Epithelial cell of esophagus (primary cell): ENCODE data around the gene KIF26B.
"Not testable (repeated sequence)": the region's sequence is repeated elsewhere in the genome, so short reads cannot be mapped to it uniquely, and the experiment has no call there.

ENCODE experiments used
- DNase-seq: peaks from one replicate; pipeline ENCODE4 v3.0.0; 2010; ENCODE audit warnings: low read depth
- H3K4me3 ChIP-seq: 2 replicates; pipeline ENCODE4 v1.5.1; 2011; ENCODE audit warnings: mild to moderate bottlenecking, low read length, control low read depth
- CTCF ChIP-seq: IDR thresholded peaks from 2 replicates; pipeline ENCODE4 v1.5.1; 2011; ENCODE audit warnings: low read depth, mild to moderate bottlenecking, low read length, control low read depth, inconsistent platforms; ENCODE audit not compliant: insufficient read depth; ENCODE audit errors: missing control alignments

The KIF26B gene

GRCh38 chr1:245334827-245335490 is 180.2 kb downstream of the KIF26B start:
- DNase-seq: no peak
- no peak for TF ChIP-seq CTCF
- H3K4me3 ChIP-seq: no peak overlapping the region

DNA sequence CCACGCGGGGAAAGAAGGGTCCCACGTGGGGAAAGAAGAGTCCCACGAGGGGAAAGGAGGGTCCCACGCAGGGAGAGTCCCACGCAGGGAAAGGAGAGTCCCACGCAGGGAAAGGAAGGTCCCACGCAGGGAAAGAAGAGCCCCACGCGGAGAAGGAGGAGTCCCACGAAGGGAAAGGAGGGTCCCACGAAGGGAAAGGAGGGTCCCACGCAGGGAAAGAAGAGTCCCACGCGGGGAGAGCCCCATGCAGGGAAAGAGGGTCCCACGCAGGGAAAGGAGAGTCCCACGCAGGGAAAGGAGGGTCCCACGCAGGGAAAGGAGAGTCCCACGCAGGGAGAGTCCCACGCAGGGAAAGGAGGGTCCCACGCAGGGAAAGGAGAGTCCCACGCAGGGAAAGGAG is 180.9 kb downstream of the KIF26B start:
- H3K4me3 ChIP-seq, DNase-seq: not testable (repeated sequence)

DNA sequence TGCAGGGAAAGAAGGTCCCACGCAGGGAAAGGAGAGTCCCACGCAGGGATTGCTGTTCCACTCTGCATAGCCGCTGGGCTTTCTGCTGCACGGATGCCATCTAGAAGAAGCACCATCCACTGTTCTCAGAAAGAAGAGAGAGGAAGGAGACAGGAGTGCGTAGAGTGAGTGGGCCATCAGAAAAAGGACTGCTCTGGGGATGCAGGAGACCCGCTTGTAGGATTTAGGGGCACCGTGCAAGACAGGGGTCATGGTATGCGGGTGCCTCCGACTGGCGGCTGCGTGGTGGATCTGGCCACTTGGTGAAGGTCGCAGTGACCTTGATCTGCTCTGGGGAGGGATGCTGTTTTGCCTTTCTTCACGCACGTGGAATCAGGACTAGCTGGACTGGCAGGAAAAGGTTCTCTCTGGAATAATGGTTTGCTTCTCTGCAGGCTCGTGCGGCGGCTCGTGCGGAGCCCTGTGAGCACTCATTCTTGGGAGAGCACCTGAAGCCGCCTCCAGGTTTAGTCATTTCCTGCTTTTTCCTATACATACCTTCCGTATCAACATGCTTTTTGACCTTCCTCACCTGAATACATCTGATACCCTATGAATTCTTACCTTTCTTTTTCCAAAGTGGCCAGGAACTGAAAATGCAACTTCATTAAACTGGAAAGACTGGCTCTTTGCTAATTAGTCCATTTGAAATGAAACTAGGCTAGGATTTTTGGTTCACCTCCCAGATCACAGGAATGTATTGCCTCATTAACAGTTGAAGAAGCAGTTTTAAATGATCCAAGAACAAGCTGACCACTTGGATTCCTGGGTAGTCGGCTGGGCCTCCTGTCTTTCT is 181.6 kb downstream of the KIF26B start:
- no peak overlapping the region for H3K4me3 ChIP-seq
- no peak for TF ChIP-seq CTCF
- DNase-seq: peak; percentile 58

DNA sequence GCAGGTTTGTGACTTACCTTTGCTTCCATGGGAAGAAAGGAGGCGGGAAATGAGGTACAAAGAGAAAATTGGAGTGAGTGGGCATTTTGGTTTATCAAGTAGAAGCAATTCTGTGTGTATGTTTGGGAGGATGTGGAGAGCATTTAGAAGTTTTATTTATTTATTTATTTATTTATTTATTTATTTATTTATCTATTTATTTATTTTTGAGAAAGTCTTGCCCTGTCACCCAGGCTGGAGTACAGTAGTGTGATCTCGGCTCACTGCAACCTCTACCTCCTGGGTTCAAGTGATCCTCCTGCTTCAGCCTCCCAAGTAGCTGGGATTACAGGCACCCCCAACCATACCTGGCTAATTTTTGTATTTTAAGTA is 182.2 kb downstream of the KIF26B start:
- H3K4me3 ChIP-seq, DNase-seq: not testable (repeated sequence)

GRCh38 chr1:245337829-245338484 is 183.2 kb downstream of the KIF26B start:
- H3K4me3 ChIP-seq: no peak overlapping the region
- DNase-seq: no peak
- no peak for TF ChIP-seq CTCF

- no peak overlapping the region for H3K4me3 ChIP-seq
- no peak for DNase-seq
- TF ChIP-seq CTCF: no peak
Observed at GRCh38 chr1:245338485-245338877, 183.7 kb downstream of the KIF26B start.

DNA sequence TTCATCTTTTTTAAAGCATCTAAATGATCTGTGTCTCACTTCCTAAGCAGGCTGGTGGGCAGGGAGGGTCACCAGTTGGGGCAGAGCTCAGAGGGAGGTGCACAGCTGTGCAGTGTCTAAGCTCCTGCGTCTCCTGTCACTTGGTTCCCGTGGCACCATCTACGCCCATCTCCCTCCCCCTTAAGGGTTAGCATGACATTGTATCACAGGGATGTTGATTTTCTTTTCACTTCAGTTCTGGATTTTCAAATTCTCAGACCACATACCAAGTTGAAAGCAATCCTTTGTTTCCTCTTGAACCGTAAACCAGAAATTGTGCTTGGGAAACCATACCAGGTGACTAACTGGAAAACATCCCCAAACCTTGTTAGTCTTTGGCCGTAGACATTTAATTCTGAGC is 187.0 kb downstream of the KIF26B start:
- H3K4me3 ChIP-seq: no peak overlapping the region
- no peak for TF ChIP-seq CTCF
- no peak for DNase-seq
